HG03457 (cell line): ENCODE data around the gene NEURL1.

Experiments
- ATAC-seq: cut with Tn5 transposase; IDR thresholded peaks from one replicate; pipeline ENCODE4 v1.9.1; 2021; ENCODE audit warnings: moderate number of reproducible peaks; ENCODE audit not compliant: unreplicated experiment

Gene NEURL1

DNA sequence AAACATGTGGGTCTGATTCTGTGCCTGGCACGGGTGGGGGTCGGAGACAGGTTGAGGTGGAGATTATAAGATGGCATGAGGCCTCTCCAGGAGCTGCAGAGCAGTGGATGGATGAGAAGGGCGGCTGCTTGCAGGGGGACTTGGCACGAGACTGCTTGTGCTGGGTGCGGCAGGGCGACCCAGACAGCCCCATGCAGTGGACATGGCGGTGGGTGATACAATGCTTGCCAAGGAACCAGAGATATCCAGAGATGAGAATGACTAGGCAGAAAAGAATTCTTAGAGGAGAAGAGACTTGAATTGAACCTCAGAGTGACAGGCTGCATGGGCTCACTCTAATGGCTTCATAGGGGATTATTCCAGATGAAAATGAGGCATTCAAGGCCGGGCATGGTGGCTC lies 145.4 kb downstream of the NEURL1 start:
- ATAC-seq, result no peak

DNA sequence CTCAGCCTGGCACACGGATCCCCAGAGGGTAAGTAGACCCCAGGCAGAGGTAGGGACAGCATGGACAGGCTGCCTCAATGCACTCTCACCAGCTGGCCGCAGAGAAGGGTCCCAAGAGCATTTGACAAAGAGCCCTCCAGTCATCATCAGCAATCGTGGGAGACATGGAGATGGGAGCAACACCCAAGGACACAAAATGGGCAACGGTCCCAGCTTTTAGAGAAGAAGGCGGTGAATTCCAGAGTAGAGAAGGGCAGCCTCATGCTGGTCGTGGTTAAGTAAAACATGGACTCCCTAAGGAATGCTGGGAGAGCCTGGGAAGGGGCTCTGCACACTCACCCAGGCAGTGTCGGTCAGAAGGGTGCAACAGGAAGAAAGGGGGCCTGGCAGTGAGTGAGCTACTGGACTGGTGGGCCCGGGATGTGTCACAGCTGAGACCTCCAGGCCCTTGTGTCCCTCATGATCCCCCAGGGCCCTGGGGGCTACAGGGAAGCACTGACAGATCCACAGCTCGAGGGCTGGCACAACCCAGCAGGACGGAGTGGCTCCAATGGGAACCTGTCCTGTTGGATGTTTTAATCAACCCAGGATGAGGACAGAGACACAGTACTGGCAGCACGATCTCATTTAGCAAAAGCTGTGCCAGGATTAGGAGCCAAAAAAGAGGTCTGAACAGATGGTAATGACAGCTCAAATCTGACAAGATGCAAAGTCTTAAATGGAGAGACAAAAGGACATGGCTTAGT lies 147.1 kb downstream of the NEURL1 start:
- no peak for ATAC-seq

DNA sequence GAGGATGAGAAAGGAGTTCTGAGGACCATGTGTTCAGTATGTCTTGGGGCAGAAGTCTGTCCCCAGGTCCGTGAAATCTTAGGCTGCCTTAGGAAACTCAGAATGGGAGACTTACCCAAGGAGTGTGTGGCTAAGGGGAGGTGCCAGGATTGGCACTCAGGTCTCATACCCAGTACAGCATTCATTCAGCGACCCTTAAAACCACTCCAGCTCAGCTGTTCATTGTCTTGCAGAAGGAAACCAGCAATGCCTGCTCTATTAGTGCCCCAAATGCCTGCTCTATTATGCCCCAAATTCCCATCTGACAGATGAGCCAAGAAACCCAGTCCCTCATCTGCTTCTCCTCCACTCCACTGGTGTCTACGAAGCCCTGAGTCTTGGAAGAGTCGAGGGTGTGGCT lies 147.8 kb downstream of the NEURL1 start:
- no peak for ATAC-seq
